ENCODE measurements around the gene RASGEF1B.

RASGEF1B gene

GRCh38 chr4:81465406-81466340 is 6.0 kb downstream of the RASGEF1B start:
- no peak for DNase-seq

GRCh38 chr4:81460834-81461233 is 10.9 kb downstream of the RASGEF1B start:
- DNase-seq: no peak

GRCh38 chr4:81460191-81460701 is 11.5 kb downstream of the RASGEF1B start:
- DNase-seq: no peak

DNA sequence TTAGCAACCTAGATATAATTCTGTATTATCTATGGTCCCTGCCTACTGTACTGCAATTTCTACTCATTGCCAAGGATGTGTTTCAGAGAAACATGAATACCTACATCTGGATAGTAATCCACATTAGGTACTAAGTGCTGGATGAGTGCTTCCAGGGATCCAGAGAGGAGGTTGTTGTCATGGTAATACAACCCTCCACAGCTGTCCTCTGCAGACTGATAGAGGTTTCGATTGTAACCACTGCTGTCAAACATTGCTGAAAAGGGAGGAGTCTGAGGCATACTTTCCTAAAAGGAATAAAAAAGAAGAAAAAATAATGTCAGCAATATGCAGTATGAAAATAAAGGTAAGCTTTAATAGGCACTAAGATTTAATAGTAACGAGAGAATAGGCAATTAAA is 12.5 kb downstream of the RASGEF1B start:
- DNase-seq: no peak

GRCh38 chr4:81457921-81458520 is 13.7 kb downstream of the RASGEF1B start:
- no peak for DNase-seq

GRCh38 chr4:81457345-81457744 is 14.4 kb downstream of the RASGEF1B start:
- no peak for DNase-seq

GRCh38 chr4:81455897-81456296 is 15.8 kb downstream of the RASGEF1B start:
- no peak for DNase-seq

DNA sequence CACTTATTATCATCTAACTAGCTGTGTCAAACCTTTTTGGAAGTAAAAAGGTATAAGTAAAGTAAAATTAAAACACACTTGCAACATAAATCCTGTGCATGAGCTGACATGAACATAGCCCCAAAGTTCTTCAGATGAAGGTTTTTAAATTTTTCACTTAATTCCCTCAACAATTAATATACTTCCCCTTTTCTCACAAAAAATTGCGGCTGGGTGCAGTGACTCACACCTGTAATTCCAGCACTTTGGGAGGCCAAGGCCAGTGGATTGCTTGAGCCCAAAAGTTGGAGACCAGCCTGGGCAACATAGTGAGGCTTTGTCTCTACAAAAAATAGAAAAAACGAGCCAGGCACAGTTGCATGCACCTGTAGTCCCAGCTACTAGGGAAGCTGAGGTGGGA is 16.8 kb downstream of the RASGEF1B start:
- DNase-seq: no peak

- peak; percentile 19 to 41 for DNase-seq
Observed at GRCh38 chr4:81454499-81454898, 17.2 kb downstream of the RASGEF1B start.

DNA sequence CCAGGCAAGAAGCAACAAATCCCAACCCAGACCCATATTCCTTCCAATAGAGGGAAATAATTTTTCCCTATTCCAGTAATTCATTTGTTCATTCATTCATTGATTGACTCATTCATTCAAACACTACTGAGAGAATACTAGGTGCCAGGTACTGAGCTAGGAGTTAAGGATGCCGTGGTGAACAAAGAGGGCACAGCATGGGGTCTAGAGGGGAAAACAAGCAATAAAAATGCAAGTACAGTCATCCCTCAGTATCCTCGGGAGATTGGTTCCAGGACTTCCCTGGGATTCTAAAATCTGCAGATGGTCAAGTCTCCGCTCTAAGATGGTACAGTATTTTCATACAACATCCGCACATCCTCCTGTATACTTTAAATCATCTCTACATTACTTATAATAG is 18.7 kb downstream of the RASGEF1B start:
- DNase-seq: no peak

DNA sequence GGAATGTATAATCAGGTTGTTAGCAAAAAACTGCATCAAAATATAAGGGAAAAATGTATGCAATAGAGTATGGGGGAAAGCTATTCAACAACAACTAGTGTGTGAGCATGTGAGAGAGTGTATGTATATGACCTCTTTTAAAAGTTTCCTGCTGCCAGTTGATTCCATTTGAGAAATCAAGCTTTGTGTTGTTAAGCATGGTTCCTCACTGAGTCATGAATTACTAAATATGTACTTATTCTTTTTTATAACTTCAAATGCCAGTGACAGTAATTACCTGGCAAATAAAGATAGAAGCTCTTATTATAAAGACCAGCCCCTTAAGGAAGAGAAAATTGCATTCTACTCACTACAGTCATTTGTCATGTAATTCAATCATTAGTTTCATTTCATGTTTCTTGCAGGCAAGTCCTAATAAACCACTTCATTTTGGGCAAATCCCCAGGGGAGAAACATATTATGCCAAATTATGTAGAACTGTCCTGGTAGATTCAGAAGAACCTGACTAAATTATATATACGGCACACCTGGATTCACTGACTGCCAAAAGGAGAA is 19.2 kb downstream of the RASGEF1B start:
- DNase-seq: no peak

GRCh38 chr4:81449015-81449414 is 22.7 kb downstream of the RASGEF1B start:
- DNase-seq: no peak

DNA sequence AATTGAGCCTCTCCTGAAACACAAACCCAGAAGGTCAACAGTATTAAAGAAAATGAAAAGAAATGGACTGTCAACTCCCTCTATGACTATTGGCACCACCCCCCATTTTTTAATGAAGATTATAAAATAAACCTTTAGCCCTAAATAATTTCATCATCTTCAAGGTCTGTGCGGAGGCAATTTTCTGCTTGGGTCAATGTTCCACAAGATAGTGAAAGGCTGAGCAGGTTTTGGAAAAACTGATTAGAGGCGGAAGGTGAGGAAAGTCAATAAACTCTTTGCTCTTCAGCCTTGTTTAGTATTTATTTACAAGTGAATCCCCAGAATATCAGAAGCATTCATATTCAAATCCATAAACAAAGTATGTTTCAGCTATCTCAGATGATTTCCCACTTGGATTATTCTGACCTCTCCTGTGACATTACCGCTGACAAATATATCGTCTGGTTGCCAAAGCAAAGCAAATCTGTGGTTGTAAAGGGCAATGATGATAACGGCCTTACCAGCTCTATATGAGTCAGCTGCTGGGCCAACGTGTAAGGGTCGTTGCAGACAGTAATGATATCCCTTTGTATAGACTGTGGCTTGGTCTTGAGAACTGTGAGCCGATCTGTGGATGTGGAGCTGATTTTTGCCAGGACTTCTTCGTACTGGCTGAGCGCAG is 24.0 kb downstream of the RASGEF1B start:
- no peak for DNase-seq

- DNase-seq: no peak
Observed at GRCh38 chr4:81446634-81447033, 25.1 kb downstream of the RASGEF1B start.

DNA sequence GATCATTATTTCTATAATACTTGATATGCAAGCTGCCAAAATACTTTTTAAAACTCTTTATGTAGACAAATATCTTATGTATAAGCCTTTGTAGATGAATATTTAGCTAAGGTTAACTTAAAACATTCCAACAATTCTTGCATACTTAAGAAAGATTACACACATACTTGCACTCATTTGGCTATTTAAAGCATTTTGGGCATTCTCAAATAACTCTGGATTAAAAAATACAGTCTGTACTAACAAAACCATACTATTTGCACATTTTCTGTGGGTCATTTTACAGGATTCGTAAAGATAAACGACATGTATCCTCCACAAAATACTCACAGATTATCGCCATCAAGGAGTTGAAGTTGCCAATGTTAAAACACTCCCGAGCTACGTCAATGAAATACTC is 26.5 kb downstream of the RASGEF1B start:
- DNase-seq: no peak

DNA sequence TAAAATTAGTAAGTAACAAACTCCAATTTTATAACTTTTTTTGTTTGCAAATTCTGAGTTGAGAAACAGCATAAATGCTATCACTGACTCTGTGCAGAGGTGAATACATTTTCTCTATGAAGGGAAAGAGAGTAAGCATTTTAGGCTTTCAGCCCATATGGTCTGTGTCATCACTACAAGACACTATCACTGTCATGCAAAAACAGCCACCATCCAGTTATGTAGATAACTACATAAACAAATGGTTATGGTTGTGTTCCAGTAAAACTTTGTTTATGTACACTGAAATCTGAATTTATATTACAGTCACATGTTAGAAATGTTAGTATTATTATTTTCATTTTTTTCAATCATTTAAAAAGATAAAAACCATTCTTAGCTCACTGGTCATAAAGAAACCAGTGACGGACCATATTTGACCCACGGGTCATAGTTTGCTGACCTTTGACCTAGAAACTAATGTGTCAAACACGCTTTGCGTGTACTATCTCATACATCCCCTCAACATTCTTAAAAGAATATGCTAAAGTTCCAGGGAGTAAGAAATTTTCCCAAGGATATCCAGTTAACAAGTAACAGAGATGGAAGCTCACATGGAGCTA is 29.1 kb downstream of the RASGEF1B start:
- no peak for DNase-seq

DNA sequence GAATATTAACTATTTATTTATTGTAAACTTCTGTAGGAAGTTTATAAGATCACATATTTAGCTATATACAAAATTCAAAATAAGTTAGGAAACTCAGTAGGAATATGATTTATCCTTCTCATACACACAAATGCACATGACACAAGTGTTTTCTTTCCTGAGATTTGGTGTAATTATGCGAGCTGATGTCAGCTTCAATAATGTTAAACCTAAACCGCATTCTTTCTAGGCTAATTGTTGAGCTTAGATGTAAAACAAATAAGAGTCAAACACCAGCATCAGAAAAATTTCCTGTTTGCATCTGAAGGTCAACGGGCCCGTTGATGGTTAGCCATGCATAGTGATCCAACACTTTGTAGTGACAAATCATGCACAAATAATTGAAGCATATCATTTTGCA is 30.8 kb downstream of the RASGEF1B start:
- no peak for DNase-seq

- no peak for DNase-seq
Observed at GRCh38 chr4:81436941-81437574, 34.6 kb downstream of the RASGEF1B start.

- DNase-seq: no peak
Observed at GRCh38 chr4:81436096-81436495, 35.6 kb downstream of the RASGEF1B start.

GRCh38 chr4:81432825-81433224 is 38.9 kb downstream of the RASGEF1B start:
- no peak for DNase-seq

DNA sequence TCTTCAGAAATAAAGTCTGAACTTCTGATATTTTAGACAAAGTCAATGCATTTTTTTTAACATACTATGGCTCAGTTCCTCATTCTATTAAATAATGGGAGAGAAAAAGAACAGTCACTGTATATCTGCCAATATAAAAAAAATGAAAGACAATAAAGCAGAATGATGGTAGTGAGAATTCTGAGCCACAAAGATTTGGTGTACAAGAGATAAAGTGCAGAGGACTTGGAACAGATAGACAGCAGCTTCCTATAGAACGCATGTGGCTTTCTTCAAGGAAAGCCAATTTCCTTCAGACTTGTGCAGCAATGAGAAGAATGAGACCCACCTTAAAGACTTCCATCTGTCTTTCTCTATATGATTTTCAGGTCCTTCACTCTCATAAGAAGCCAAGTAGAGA is 39.7 kb downstream of the RASGEF1B start:
- no peak for DNase-seq

GRCh38 chr4:81429607-81430006 is 42.1 kb downstream of the RASGEF1B start:
- no peak for DNase-seq
